ENCODE results near the gene PHF10. TPM values are rescaled to one million over a fixed set of nuclear protein-coding genes. Genes with fewer than 3 reads are reported as not detected.
"Not testable (repeated sequence)": the region's sequence is repeated elsewhere in the genome, so short reads cannot be mapped to it uniquely, and the experiment has no call there.

PHF10 gene
- total RNA-seq, 1 donor from 2014 or later, result 46.1 TPM

- Histone ChIP-seq H3K9me3 (no peaks in the 10 kb centered on the region), H3K27ac (no peak overlapping the region), H3K36me3 (peaks cover 15% of the 10 kb centered on the region), H3K4me1 (peaks cover 35% of the 10 kb centered on the region), H3K27me3 (no peaks in the 10 kb centered on the region), H3K4me3 (no peak overlapping the region)
- TF ChIP-seq CTCF (IDR thresholded peaks at IDR 0.05), result no peak
- ATAC-seq, result no peak
- no peak for DNase-seq
- intact Hi-C loops (cut with DNase I), result no loop called here
Measured at GRCh38 chr6:169700296-169700695, 24.0 kb downstream of the PHF10 start.

- H3K9me3 ChIP-seq; H3K4me3 ChIP-seq; H3K36me3 ChIP-seq; ATAC-seq; H3K27me3 ChIP-seq; H3K27ac ChIP-seq; DNase-seq; intact Hi-C loops (cut with DNase I): not testable (repeated sequence)
- H3K4me1 ChIP-seq, result peaks cover 11% of the 10 kb centered on the region
- peak; percentile 47 for TF ChIP-seq CTCF (IDR thresholded peaks at IDR 0.05)
Measured at GRCh38 chr6:169697115-169697514, 27.2 kb downstream of the PHF10 start.

- H3K36me3 ChIP-seq, result no peaks in the 10 kb centered on the region
- no peak overlapping the region for H3K4me3 ChIP-seq
- no peak overlapping the region for H3K27ac ChIP-seq
- no peaks in the 10 kb centered on the region for H3K27me3 ChIP-seq
- H3K9me3 ChIP-seq, result no peaks in the 10 kb centered on the region
- TF ChIP-seq CTCF (IDR thresholded peaks at IDR 0.05), result no peak
- ATAC-seq (peak; percentile 33), DNase-seq (no peak)
- H3K4me1 ChIP-seq, result peaks cover 2% of the 10 kb centered on the region
- intact Hi-C loops (cut with DNase I), result no loop called here
Measured at GRCh38 chr6:169695131-169695530, 29.2 kb downstream of the PHF10 start.

GRCh38 chr6:169692516-169692915, 31.8 kb downstream of the PHF10 start:
- Histone ChIP-seq H3K27ac (no peak overlapping the region), H3K9me3 (no peaks in the 10 kb centered on the region), H3K36me3 (peaks cover 12% of the 10 kb centered on the region), H3K27me3 (no peaks in the 10 kb centered on the region), H3K4me3 (no peak overlapping the region), H3K4me1 (no peaks in the 10 kb centered on the region)
- intact Hi-C loops (cut with DNase I), result no loop called here
- DNase-seq, result no peak
- TF ChIP-seq CTCF (IDR thresholded peaks at IDR 0.05), result no peak
- ATAC-seq, result no peak

- Histone ChIP-seq H3K27me3 (no peaks in the 10 kb centered on the region), H3K27ac (no peak overlapping the region), H3K9me3 (no peaks in the 10 kb centered on the region), H3K4me3 (no peak overlapping the region), H3K36me3 (peaks cover 14% of the 10 kb centered on the region), H3K4me1 (no peaks in the 10 kb centered on the region)
- ATAC-seq (no peak), DNase-seq (no peak)
- no peak for TF ChIP-seq CTCF (IDR thresholded peaks at IDR 0.05)
- intact Hi-C loops (cut with DNase I), result no loop called here
Measured at GRCh38 chr6:169691260-169691659, 33.0 kb downstream of the PHF10 start.

- Histone ChIP-seq H3K27ac (no peak overlapping the region), H3K9me3 (peaks cover 11% of the 10 kb centered on the region), H3K4me1 (no peaks in the 10 kb centered on the region), H3K27me3 (no peaks in the 10 kb centered on the region), H3K4me3 (no peak overlapping the region), H3K36me3 (peaks cover 14% of the 10 kb centered on the region)
- intact Hi-C loops (cut with DNase I), result no loop called here
- DNase-seq (no peak), ATAC-seq (no peak)
- TF ChIP-seq CTCF (IDR thresholded peaks at IDR 0.05), result no peak
Measured at GRCh38 chr6:169689287-169689686, 35.0 kb downstream of the PHF10 start.

Measured in upper lobe of right lung (tissue), 1 donor.